DMS153 treated with DMSO at 0.1 percent for 48 hours (cell line): ENCODE data around the gene MMP10.
A peak's percentile ranks its signal among the peaks of the same experiment; 100 is the strongest.

Experiments
- DNase-seq: peaks from one replicate; lab custom pipeline; 2025; ENCODE audit not compliant: unreplicated experiment; lab: John Stamatoyannopoulos, UW

Gene MMP10

GRCh38 chr11:102780491-102780918 is at the start of gene MMP10:
MMP10 (minus strand) TSS chr11:102780628; CDS start chr11:102780591, 37 bp downstream.
- DNase-seq: peak; percentile 42

DNA sequence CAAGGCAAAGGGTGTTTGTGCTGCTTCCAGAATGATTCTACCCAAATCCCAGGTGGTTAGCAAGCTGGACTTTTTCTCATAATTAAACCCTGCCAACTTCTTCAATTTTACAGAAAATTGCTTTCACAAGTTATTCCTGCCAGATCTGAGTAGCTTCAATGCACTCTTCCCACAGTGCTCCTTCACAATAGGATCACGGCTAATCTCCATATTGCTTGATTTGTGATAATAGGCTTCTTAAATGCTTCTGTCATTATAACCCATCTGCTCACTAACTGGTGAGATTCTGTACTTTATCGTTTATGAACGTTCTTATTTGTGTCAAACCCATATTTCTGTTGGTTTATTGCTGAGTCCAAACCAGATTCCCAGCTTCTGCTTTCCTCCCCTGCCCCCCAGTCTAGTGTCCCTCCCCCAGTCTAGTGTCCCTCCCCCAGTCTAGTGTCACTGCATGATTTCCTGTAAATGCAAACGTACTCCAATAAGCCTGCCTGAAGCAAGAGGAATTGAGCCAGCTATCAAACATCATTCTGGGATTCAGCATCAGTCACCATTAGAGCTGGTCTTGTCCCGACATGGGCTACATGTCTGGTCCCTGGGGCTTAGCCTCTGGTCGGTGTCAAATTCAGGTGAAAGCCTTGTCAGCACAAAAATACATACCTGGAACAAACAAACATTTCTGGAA is 49.0 kb upstream of the MMP10 start:
- no peak for DNase-seq

DNA sequence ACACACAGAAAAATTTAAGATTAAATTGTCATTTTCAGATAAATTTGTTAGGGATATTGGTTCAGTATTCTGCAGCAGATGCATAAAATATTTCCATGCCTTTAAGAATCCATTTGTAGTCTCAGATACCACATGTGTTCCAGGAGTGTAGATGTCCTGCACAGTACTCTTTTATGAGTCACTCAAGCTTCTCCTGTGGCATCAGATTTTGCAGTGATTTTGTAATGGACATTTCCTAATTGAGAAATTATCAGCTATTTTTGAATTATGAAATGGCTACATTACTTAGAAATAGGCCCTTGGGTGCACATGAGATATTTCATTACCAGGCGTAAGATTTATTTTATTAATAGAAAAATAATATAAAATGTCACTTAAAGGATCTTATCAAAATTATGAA is 44.1 kb upstream of the MMP10 start:
- DNase-seq: no peak

GRCh38 chr11:102819491-102819890 is 39.1 kb upstream of the MMP10 start:
- DNase-seq: no peak

DNA sequence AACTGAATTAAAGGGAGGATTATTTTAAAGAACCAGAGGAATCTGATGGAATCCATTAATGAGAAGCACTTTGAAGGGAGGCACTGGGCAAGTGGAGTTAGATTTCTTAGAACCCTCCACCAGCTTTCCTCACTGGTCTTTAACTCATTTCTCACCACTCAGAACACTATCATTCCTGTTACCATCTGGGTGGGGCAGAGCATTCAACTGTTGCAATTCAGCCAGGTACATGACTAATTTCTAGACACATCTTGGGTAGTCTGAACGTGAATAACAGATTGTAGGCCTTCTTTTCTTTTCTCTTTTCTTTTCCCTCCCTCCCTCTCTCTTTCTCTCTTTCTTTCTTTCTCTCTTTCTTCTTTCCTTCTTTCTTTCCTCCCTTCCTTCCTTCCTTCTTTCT is 33.1 kb upstream of the MMP10 start:
- no peak for DNase-seq

- DNase-seq: no peak
Observed at GRCh38 chr11:102812188-102812587, 31.8 kb upstream of the MMP10 start.

DNA sequence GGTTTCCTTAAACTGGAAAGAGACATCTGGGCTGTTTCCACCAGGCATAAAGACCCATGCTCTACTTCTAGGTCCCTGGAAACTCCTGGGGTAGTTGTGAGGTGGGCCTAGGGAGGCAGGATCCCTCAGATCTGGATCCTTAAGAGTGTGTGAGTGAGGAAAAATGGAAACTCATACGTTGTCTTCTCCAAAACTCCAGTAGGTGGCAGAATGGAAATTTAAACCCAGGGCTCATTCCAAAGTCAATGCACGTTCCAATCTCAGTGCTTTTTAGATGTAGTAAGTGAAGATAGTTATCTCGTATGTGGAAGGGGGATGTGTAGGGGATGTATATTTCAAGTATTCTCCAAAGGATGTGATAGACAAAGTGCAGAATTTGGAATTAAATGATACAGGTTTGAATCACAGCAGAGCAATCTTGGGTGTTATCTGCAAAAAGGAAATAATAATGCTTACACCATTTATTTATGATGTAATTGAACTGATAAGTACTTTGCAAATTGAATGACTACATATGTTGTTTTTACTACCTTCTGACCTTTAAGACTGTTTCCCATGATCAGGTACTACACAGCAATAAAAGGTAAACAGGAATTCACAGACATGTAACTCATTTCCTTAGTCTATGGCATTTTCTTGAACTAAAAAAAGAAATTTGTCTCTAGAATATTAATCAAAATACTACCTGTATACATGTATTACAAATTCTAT is 30.7 kb upstream of the MMP10 start:
- peak; percentile 39 for DNase-seq

DNA sequence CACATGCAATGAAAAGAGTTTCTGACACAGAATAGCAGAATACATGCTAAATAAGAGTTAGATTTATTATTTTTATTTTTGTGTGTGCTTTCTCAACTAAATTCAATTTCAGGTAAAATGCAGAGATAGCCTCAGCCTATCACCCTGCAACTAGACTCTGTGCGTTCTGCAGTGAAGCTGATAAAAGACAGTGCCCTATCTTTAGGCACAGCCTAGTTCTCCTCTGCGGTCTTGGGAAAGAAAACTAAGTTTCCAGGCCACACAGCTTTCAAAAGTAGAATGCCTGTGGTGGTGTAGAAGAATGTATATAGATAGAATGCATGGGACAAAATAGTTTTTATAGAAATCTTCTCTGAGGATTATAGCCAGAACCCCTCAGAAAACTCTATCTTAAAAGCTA is 29.5 kb upstream of the MMP10 start:
- DNase-seq: no peak

DNA sequence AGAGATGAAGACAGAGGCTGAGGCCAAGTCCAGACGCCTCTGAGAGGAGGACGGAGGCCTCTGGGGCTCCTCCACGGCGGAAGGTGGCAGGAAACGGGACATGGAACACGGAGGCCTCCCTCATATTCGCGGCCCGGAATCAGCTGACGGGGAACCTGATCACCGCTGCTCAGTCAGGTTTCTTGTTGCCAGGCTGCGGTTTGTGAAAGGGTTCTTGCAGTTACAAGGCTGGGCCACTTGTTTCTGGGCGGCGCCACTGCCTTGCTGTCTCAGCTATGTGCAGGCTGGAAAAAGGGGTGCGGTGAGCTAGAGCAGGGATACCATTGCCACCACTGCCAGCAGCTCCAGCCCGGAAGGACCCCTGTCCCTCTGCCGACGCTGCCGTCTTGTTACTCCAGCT is 27.5 kb upstream of the MMP10 start:
- no peak for DNase-seq

GRCh38 chr11:102806296-102806695 is 25.9 kb upstream of the MMP10 start:
- no peak for DNase-seq

- no peak for DNase-seq
Observed at GRCh38 chr11:102802341-102802740, 21.9 kb upstream of the MMP10 start.

GRCh38 chr11:102800767-102801166 is 20.3 kb upstream of the MMP10 start:
- no peak for DNase-seq

DNA sequence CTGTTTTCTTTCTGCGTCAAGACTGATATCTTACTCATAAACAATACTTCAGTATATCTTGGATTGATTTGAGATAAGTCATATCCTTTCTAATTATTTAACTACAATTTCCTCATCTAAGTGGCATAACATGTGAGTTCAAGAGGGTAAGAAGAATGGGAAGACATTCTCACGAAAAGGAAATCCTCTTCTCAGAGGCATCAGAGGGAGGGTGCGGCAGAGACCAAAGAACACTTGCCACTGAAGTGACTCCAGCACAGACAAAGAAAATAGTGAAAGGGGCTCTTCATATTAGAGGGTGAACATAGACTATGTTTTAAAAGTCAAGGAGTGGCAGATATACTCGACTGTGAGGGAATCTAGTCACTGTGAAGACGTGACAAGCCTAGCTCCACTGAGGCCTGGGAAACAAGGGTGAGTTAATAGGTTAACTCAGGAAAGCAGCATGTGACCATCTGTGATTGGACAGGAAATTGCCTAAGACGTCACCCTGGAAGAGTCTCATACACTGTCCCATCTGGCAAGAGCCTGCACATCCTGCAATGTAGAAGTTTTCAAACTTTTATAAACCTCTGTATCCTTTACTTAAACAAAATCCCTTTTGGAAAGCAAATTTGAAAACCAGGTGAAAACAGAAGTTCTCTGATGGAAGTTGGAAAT is 19.4 kb upstream of the MMP10 start:
- no peak for DNase-seq

- DNase-seq: no peak
Observed at GRCh38 chr11:102798012-102798746, 17.8 kb upstream of the MMP10 start, which contains the start of gene MMP1. MMP1 (minus strand) TSS chr11:102798160; CDS start chr11:102798092, 68 bp downstream.

GRCh38 chr11:102794382-102794781 is 14.0 kb upstream of the MMP10 start:
- no peak for DNase-seq

DNA sequence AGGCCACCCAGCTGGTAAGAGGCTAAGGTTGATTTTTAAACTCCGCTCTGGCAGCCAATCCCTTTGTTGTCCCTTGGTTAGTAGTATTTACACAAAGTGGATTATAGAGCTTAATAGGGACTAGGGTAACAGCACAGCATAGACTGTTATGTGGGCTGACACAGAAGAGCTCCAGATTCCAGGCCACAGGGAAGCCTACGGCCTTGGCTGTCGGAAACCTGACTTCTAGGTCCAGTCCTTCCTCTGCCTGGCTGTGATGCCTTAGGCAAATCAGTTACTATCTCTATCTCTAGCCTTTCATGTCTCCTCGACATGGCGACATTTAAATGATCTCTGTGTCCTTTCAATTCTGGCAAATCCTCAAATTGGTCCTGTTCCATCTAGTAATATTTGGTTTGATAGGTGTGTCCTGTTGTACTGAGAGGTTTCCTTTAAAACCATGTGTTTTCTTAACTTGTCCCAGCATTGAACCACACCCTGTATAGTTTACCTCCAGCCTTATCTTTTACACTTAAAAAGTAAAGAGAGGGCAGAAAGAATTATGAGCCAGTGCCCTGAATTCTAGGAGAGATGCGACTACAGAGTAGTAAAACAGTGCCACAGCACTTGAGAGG is 13.4 kb upstream of the MMP10 start:
- no peak for DNase-seq

DNA sequence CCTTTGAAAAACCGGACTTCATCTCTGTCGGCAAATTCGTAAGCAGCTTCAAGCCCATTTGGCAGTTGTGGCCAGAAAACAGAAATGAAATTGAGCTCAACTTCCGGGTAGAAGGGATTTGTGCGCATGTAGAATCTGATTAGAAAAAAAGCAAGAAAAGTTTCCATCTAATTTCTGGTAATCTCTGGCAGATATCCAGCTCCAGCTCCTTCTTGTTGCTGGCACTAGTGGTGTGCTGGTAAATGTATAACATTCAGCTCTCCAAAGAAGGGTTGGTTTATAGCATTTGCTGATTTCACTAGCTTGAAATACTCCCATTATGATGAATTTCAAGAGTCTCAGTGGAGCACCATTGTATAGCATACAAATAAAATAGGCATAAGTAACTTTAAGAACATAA is 12.2 kb upstream of the MMP10 start:
- DNase-seq: no peak

GRCh38 chr11:102791271-102792036 is 11.0 kb upstream of the MMP10 start:
- no peak for DNase-seq

DNA sequence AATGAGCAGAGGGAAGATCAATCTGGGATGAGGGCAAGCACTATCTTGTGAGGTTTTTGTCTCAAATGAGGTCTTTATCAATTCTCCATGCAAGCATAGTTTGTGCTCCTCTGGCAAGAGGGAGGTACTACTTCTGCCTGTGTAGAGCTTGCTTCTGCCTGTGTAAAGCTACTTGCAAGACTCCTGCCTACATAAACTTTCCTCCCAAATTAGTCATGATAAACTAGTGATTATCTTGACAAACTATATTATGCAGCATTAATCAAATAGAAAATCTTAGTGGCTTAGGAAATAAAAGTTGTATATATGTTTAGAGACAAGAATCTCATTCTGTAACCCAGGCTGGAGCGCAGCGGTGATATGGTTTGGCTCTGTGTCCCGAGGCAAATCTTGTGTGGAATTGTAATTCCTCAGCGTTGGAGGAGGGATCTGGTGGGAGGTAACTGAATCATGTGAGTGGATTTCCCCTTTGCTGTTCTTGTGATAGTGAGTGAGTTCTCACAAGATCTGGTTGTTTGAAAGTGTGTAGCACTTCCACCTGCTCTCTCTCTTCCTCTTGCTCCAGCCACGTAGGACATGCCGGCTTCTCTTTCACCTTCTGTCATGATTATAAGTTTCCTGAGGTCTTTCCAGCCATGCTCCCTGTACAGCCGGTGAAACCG is 8.0 kb upstream of the MMP10 start:
- DNase-seq: no peak

DNA sequence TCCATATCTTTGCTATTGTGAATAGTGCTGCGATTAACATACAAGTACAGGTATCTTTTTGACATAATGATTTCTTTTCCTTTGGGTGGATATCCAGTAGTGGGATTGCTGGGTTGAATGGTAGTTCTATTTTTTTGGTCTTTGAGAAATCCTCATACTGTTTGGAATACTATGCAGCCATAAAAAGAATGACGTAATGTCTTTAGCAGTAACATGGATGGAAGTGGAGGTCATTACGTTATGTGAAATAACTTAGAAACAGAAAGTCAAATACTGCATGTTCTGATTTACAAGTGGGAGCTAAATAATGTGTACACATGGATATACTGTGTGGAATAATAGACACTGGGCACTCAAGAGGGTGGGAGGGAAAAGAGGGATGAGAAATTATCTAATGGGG is 4.0 kb upstream of the MMP10 start:
- no peak for DNase-seq
